H9 (cell line): ENCODE results near the gene NMRK1. TPM values are rescaled to one million over a fixed set of nuclear protein-coding genes. Genes with fewer than 3 reads are reported as not detected.

Source experiments
- DNase-seq: peaks from one replicate; pipeline ENCODE4 v3.0.0-alpha.2; 2017
- H2AFZ ChIP-seq: one replicate; pipeline ENCODE4 v1.6.1; 2013; ENCODE audit warnings: mild to moderate bottlenecking, low read length, control low read depth, moderate library complexity
- H2AK5ac ChIP-seq: 2 replicates; pipeline ENCODE4 v1.6.1; 2013; ENCODE audit warnings: low read length, control low read depth, mixed read lengths; ENCODE audit not compliant: insufficient read length
- H2BK120ac ChIP-seq: one replicate; pipeline ENCODE4 v1.6.1; 2013; ENCODE audit warnings: low read depth, mild to moderate bottlenecking, low read length, control low read depth, inconsistent platforms; ENCODE audit not compliant: poor library complexity, severe bottlenecking
- H2BK12ac ChIP-seq: 2 replicates; pipeline ENCODE4 v1.6.1; 2013; ENCODE audit warnings: low read length, control low read depth, mixed read lengths, low read depth; ENCODE audit not compliant: insufficient read length
- H2BK15ac ChIP-seq: 2 replicates; pipeline ENCODE4 v1.6.1; 2013; ENCODE audit warnings: low read depth, low read length, control low read depth
- H2BK20ac ChIP-seq: one replicate; pipeline ENCODE4 v1.6.1; 2013; ENCODE audit warnings: low read depth, mild to moderate bottlenecking, low read length, control low read depth, inconsistent platforms; ENCODE audit not compliant: poor library complexity, severe bottlenecking
- H2BK5ac ChIP-seq: 2 replicates; pipeline ENCODE4 v1.6.1; 2013; ENCODE audit warnings: low read length, control low read depth, mixed read lengths; ENCODE audit not compliant: insufficient read length
- H3K14ac ChIP-seq: 2 replicates; pipeline ENCODE4 v1.6.1; 2013; ENCODE audit warnings: low read length, control low read depth; ENCODE audit not compliant: insufficient read depth
- H3K18ac ChIP-seq: 2 replicates; pipeline ENCODE4 v1.6.1; 2013; ENCODE audit warnings: low read depth, mild to moderate bottlenecking, mixed read lengths, low read length, control low read depth; ENCODE audit not compliant: insufficient read length
- H3K23ac ChIP-seq: 2 replicates; pipeline ENCODE4 v1.6.1; 2013; ENCODE audit warnings: low read length, control low read depth, mixed read lengths, low read depth; ENCODE audit not compliant: insufficient read length
- H3K23me2 ChIP-seq: 2 replicates; pipeline ENCODE4 v1.6.1; 2013; ENCODE audit warnings: low read depth, mild to moderate bottlenecking, mixed read lengths, low read length, control low read depth; ENCODE audit not compliant: insufficient read length, poor library complexity, severe bottlenecking
- H3K27ac ChIP-seq: 2 replicates; pipeline ENCODE4 v1.5.1; 2013; ENCODE audit warnings: low read length, control low read depth, mixed read lengths, low read depth; ENCODE audit not compliant: insufficient read length
- H3K27me3 ChIP-seq: 2 replicates; pipeline ENCODE4 v1.6.1; 2013; ENCODE audit warnings: low read length, control low read depth, inconsistent platforms; ENCODE audit not compliant: insufficient read depth
- H3K4ac ChIP-seq: 2 replicates; pipeline ENCODE4 v1.6.1; 2013; ENCODE audit warnings: low read depth, mild to moderate bottlenecking, control low read depth, inconsistent platforms, low read length, moderate library complexity
- H3K4me1 ChIP-seq: 2 replicates; pipeline ENCODE4 v1.6.1; 2013; ENCODE audit warnings: low read length, control low read depth, inconsistent platforms; ENCODE audit not compliant: insufficient read depth
- H3K4me2 ChIP-seq: 2 replicates; pipeline ENCODE4 v1.6.1; 2013; ENCODE audit warnings: low read length, control low read depth, mixed read lengths; ENCODE audit not compliant: insufficient read length, insufficient read depth
- H3K56ac ChIP-seq: 2 replicates; pipeline ENCODE4 v1.6.1; 2013; ENCODE audit warnings: low read depth, mild to moderate bottlenecking, mixed read lengths, low read length, control low read depth; ENCODE audit not compliant: insufficient read length
- H3K79me1 ChIP-seq: 2 replicates; pipeline ENCODE4 v1.6.1; 2013; ENCODE audit warnings: low read depth, mild to moderate bottlenecking, moderate library complexity, low read length, control low read depth, inconsistent platforms; ENCODE audit not compliant: insufficient read depth, poor library complexity, severe bottlenecking
- H3K79me2 ChIP-seq: 2 replicates; pipeline ENCODE4 v1.6.1; 2013; ENCODE audit warnings: low read length, control low read depth, inconsistent platforms; ENCODE audit not compliant: insufficient read depth
- H3K9ac ChIP-seq: 2 replicates; pipeline ENCODE4 v1.6.1; 2013; ENCODE audit warnings: low read length, control low read depth, mixed read lengths; ENCODE audit not compliant: insufficient read length; ENCODE audit errors: extremely low read depth
- H3K9me3 ChIP-seq: one replicate; pipeline ENCODE4 v1.6.1; 2013; ENCODE audit warnings: low read depth, low read length, inconsistent platforms; ENCODE audit not compliant: control insufficient read depth
- H3T11ph ChIP-seq: one replicate; pipeline ENCODE4 v1.6.1; 2013; ENCODE audit warnings: mild to moderate bottlenecking, low read length, control low read depth, inconsistent platforms
- H4K20me1 ChIP-seq: one replicate; pipeline ENCODE4 v1.6.1; 2013; ENCODE audit not compliant: control insufficient read depth, insufficient read length, insufficient read depth
- H4K5ac ChIP-seq: 2 replicates; pipeline ENCODE4 v1.6.1; 2013; ENCODE audit warnings: low read depth, mild to moderate bottlenecking, mixed read lengths, low read length, control low read depth; ENCODE audit not compliant: insufficient read length
- H4K8ac ChIP-seq: replicated peaks from 2 replicates; pipeline ENCODE4 v1.6.1; 2013; ENCODE audit warnings: low read length, control low read depth, mixed read lengths, low read depth; ENCODE audit not compliant: insufficient read length
- H4K91ac ChIP-seq: 2 replicates; pipeline ENCODE4 v1.6.1; 2013; ENCODE audit warnings: low read depth, mild to moderate bottlenecking, moderate library complexity, mixed read lengths, low read length, control low read depth; ENCODE audit not compliant: insufficient read length
- H3K27ac Mint-ChIP-seq, 3 experiments: 2 replicates in 2 of 3; 3 replicates in 1 of 3; pipeline ENCODE4 v1.8.0; 2020 to 2021; ENCODE audit warnings: mixed read lengths in 3 of 3, mild to moderate bottlenecking in 1 of 3, moderate library complexity in 1 of 3
- H3K27me3 Mint-ChIP-seq: 2 replicates; pipeline ENCODE4 v1.8.0; 2021; ENCODE audit warnings: low read depth, mild to moderate bottlenecking, moderate library complexity, mixed read lengths
- H3K36me3 Mint-ChIP-seq, 3 experiments: 2 replicates in 2 of 3; 3 replicates in 1 of 3; pipeline ENCODE4 v1.8.0; 2020 to 2021; ENCODE audit warnings: low read depth in 3 of 3, mixed read lengths in 3 of 3; ENCODE audit not compliant: insufficient read depth in 1 of 3
- H3K4me1 Mint-ChIP-seq, 2 experiments: 2 replicates each; pipeline ENCODE4 v1.8.0; 2020; ENCODE audit warnings: mixed read lengths in 2 of 2
- H3K4me3 Mint-ChIP-seq, 2 experiments: 2 replicates in 1 of 2; 3 replicates in 1 of 2; pipeline ENCODE4 v1.8.0; 2020 to 2021; ENCODE audit warnings: mild to moderate bottlenecking in 2 of 2, mixed read lengths in 2 of 2, moderate library complexity in 1 of 2
- H3K9me3 Mint-ChIP-seq, 2 experiments: 2 replicates in 1 of 2; 3 replicates in 1 of 2; pipeline ENCODE4 v1.8.0; 2020; ENCODE audit warnings: mild to moderate bottlenecking in 2 of 2, mixed read lengths in 2 of 2, moderate library complexity in 1 of 2
- CTCF ChIP-seq: fragments of 200-600 bp; sonication (generic); conservative IDR thresholded peaks from 3 replicates; pipeline ENCODE4 v1.8.0; 2021; ENCODE audit warnings: antibody characterized with exemption, mild to moderate bottlenecking
- WGBS: extraction: QIAGEN DNeasy Blood & Tissue Kit; methylation state at CpG from one replicate; pipeline ENCODE4 v1.1.7; 2013; ENCODE audit warnings: missing lambda C conversion rate, low lambda C conversion rate, mixed read lengths; ENCODE audit not compliant: insufficient read length; ENCODE audit errors: extremely low coverage; 5-methylcytosine and 5-hydroxymethylcytosine counted together
- total RNA-seq: library from RNA; stranded (reverse); gene quantifications from 2 replicates; pipeline ENCODE4 v1.2.1, GENCODE V29; 2021

NMRK1 gene
- total RNA-seq, 1 experiment from 2014 or later: 3.0 TPM

- no peak overlapping the region for H2BK12ac ChIP-seq
- H3K23ac ChIP-seq: no peak overlapping the region
- no peak for TF ChIP-seq CTCF
- no peaks in the 10 kb centered on the region for H3K9me3 ChIP-seq
- H3T11ph ChIP-seq: no peak overlapping the region
- H3K27me3 Mint-ChIP-seq: no peaks in the 10 kb centered on the region
- no peak overlapping the region for H3K14ac ChIP-seq
- H3K4me2 ChIP-seq: no peak overlapping the region
- peaks cover 0 to 7% (median 2%) of the 10 kb centered on the region in 3 experiments; a peak in 3 of 7 replicates for H3K36me3 Mint-ChIP-seq
- H4K8ac ChIP-seq: no peak overlapping the region
- H3K79me2 ChIP-seq: no peaks in the 10 kb centered on the region
- DNase-seq: no peak
- H3K4me3 Mint-ChIP-seq: no peak overlapping the region
- H3K27me3 ChIP-seq: no peaks in the 10 kb centered on the region
- no peak overlapping the region for H3K18ac ChIP-seq
- no peak overlapping the region for H3K4ac ChIP-seq
- H3K56ac ChIP-seq: no peak overlapping the region
- H2BK5ac ChIP-seq: no peak overlapping the region
- no peaks in the 10 kb centered on the region for H3K79me1 ChIP-seq
- H3K4me1 ChIP-seq: no peaks in the 10 kb centered on the region
- no peak overlapping the region for H4K91ac ChIP-seq
- no peak overlapping the region for H3K27ac ChIP-seq
- H3K9ac ChIP-seq: no peak overlapping the region
- H2AK5ac ChIP-seq: no peak overlapping the region
- H4K20me1 ChIP-seq: peaks cover 3% of the 10 kb centered on the region
- H3K4me1 Mint-ChIP-seq: no peaks in the 10 kb centered on the region
- H3K9me3 Mint-ChIP-seq: peaks cover 18 to 23% of the 10 kb centered on the region in 2 experiments
- H2AFZ ChIP-seq: no peak overlapping the region
- H2BK120ac ChIP-seq: no peak overlapping the region
- no peaks in the 10 kb centered on the region for H3K23me2 ChIP-seq
- H2BK20ac ChIP-seq: no peak overlapping the region
- no peak overlapping the region for H2BK15ac ChIP-seq
- WGBS: no CpG with 5 or more reads among the region's 2 CpGs
- H3K27ac Mint-ChIP-seq: no peak overlapping the region
- no peak overlapping the region for H4K5ac ChIP-seq
These were observed 26.8 kb downstream of the NMRK1 start for GRCh38 chr9:75061169-75061568.
